NOMO-1 treated with dmso at 0.1 percent for 144 hours (cell line): ENCODE data around the gene NOTCH4.

ENCODE experiments used
- DNase-seq: peaks from one replicate; lab custom pipeline; 2025; ENCODE audit not compliant: unreplicated experiment; lab: John Stamatoyannopoulos, UW

NOTCH4 gene

DNA sequence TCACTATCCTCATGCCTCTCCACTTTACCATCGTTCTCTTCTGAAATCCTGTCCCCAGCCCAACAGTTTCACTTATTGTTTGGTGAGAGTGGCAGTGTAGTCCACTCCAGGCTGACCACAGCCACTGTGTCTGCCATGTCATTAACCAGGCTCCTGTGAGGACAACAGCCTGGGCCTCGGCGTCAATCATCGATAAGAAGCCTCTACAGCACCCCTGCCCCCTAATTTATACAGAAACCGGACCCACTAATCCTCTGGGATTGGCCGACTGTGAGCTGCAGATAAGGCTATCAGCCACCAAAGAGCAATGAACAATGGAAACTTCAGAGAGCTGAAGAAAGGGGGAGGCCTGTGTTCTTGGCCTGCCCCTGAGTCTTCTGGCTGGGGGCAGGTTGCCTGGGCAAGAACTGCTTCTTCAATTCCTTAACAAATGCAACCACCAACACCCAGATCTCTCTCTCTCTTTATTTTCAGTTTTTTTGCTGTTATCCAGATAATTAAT lies 56.1 kb downstream of the NOTCH4 start:
- no peak for DNase-seq

DNA sequence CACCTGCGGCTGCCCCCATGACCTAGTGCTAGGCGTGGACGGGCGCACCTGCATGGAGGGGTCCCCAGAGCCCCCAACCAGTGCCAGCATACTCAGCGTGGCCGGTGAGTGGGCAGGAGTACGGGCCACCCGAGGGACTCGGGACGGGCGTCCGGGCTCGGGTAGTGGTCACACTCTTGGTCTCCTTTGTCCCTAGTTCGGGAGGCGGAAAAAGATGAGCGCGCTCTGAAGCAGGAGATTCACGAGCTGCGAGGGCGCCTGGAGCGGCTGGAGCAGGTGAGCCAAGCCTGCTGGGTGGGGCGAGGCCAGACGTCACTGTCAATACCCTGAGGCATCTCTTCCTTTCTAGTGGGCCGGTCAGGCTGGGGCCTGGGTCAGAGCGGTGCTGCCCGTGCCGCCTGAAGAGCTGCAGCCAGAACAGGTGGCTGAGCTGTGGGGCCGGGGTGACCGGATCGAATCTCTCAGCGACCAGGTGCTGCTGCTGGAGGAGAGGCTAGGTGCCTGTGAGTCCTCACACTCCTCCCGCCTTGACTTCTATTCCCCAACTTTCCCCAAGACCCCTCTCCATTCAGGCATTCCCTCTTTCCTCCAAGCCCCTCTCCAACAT lies 56.6 kb downstream of the NOTCH4 start:
- no peak for DNase-seq

DNA sequence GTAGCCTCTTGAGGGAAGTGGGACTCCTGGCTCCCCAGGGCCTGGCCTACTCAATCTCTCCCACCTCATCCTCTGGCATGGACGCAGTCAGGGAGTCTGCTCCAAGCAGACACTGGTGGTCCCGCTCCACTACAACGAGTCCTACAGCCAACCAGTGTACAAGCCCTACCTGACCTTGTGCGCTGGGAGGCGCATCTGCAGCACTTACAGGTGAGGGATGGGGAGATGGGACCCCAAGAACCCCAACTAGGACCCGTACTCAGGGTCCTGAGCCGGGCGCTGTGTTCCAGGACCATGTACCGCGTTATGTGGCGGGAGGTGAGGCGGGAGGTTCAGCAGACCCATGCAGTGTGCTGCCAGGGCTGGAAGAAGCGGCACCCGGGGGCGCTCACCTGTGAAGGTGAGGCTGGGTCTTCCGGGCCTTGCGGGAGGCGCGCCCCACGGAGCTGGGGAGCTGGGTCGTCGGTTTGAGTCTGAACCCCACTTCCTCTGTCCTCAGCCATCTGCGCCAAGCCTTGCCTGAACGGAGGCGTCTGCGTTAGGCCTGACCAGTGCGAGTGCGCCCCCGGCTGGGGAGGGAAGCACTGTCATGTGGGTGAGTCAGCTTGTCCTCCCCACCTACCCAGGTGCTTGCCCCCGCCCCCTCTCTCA lies 57.3 kb downstream of the NOTCH4 start:
- DNase-seq: no peak

DNA sequence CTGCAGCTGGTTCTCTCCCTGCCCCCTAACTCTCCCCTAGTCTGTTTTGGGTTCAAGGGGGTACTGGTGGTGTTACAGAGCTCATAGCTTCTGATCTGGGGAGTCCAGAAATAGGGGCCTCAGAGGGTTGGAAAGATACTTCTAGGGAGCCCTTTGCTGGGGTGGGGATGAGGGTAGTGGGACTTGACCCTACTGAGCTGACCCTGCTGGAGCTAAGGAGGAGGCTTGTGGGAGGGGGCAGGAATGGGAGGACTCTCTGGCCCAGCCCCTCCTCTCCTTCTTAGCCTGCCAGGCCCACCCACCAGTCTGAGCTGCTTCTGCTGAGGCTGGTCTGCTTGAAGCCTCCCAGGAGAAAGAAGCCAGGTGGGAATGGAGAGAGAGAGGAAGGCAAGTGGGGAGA lies 59.6 kb downstream of the NOTCH4 start, which contains the start of gene EGFL8:
Gene EGFL8, plus strand, starts transcription at position 301 of the 400 bp plus-strand sequence. CDS start 1,571 bp downstream, outside the sequence.
- DNase-seq: no peak

DNA sequence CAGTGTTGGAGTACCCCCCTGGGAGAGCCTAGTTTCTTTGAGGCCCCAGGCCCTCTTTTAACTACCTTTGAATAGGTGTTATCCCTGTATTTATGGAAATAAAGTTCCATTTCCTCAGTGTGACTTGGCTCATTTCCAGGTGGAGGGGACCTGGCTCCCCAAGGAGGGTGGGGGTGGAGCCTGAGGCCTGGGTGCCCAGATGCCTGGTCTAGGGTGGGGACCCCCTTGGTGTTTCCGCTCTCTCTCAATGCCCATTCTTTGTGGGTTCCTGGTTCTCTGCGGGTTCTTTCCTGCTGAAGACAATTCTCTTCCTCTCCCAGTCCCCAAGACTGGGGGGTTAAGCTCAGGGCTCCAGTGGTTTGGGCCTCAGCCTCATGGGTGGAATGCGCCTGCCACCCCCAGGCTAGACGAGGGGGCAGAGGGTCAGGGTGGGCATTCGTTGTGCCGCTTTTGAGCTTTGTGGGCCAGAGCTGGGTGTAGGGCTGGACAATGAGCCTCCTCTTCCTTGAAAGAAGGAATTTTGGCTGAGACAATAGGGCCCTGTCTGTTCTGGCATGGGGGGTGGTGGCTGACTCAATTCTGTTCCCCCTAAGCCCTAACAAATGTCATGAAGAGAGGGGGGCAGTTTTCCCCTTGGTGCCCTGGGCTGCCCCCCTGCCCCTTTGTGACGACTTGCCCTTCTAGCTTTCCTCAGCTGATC lies 60.2 kb downstream of the NOTCH4 start:
- DNase-seq: no peak

DNA sequence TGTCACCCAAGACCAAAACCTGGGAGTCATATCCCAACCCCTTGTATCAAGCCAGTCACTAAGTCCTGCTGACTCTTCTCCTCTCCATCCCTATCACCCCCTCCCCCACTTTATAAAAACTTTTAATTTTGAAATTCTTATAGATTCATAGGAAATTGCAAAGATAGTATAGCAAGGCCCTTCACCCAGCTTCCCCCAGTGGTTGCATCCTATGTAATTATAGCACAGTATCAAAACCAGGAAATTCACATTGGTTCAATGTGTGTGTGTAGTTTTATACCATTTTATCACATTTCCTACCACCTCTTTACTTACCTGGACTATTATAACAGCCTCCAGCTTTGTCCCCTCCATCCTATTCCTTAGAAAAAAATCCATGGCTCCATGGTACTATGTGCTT lies 65.8 kb downstream of the NOTCH4 start:
- DNase-seq: no peak

DNA sequence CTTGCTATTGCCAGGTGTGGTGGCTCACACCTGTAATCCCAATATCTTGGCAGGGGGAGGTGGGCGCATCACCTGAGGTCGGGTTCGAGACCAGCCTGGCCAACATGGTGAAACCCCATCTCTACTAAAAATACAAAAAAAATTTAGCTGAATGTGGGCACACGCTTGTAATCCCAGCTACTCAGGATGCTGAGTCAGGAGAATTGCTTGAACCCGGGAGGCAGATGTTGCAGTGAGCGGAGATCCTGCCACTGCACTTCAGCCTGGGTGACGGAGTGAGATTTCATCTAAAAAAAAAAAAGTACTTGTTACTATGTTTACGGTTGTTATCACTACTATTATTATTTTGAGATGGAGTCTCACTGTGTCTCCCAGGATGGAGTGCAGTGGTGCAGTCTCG lies 67.0 kb downstream of the NOTCH4 start:
- DNase-seq: no peak

DNA sequence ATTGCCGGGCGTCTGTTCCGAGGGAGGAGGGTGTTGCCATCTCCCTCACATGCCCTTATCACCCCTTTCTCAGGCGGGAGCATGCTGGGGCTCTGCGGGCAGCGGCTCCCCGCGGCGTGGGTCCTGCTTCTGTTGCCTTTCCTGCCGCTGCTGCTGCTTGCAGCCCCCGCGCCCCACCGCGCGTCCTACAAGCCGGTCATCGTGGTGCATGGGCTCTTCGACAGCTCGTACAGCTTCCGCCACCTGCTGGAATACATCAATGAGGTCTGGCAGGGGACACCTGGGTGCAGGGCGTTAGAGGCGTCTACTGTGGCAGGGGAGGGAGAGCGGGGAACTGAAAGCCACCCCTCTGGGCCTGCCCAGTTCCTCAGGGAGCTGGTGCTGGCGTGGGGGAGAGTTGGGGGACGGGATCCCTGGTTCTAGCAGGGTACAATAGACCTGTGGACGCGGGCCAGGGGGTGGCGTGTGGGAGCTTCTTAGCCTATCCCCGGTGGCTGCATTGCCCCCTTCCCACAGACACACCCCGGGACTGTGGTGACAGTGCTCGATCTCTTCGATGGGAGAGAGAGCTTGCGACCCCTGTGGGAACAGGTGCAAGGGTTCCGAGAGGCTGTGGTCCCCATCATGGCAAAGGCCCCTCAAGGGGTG lies 69.2 kb downstream of the NOTCH4 start:
- DNase-seq: peak; percentile 1

DNA sequence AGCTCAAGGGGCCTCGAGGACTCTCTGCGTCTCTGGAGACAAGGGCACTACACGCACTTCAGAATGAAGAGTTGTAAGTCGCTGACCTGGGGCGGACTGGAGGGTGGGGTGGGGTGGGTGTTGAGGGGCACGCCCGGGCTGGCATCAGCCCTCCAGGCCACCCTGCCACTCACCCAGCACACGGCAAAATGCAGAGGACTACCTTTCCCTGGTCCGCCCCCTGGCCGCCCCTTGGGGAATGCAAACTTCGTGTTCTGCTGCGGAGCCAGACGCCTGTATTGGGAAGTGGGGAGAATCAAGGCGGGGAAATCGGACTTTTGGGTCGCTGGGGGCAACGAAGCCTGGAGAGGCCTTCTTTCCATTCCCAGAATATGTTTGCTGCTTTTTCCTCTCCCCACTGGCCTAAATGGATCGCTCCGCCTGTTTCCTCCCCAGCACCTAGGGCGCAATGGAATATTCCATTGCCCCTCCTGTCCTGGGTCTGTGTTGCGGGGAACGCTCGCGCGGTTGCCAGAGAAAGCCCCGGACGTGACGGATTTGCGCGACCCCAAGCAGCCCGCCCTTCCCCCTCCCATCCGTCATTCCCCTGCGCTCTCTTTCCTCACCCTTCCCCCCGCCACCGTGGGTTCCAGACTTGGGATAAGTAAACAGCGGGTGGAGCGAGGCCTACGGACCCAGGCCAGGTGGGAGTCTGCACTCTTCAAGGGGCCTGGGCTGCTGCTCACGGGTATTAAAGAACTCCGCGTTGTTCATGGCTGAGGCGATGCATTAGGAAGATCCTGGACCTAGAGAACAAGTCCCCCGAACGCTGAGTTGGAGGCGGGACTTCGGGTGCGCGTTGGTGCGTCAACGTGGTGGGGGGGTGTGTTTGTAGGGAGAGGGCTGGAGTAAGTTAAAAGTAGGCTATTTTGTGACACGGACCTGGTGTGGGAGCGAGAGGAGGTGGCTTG lies 70.0 kb downstream of the NOTCH4 start, which contains the start of gene PPT2:
Gene PPT2, plus strand, starts transcription at position 578 of the 950 bp plus-strand sequence. CDS start 454 bp downstream, outside the sequence.
- peak; percentile 67 for DNase-seq

DNA sequence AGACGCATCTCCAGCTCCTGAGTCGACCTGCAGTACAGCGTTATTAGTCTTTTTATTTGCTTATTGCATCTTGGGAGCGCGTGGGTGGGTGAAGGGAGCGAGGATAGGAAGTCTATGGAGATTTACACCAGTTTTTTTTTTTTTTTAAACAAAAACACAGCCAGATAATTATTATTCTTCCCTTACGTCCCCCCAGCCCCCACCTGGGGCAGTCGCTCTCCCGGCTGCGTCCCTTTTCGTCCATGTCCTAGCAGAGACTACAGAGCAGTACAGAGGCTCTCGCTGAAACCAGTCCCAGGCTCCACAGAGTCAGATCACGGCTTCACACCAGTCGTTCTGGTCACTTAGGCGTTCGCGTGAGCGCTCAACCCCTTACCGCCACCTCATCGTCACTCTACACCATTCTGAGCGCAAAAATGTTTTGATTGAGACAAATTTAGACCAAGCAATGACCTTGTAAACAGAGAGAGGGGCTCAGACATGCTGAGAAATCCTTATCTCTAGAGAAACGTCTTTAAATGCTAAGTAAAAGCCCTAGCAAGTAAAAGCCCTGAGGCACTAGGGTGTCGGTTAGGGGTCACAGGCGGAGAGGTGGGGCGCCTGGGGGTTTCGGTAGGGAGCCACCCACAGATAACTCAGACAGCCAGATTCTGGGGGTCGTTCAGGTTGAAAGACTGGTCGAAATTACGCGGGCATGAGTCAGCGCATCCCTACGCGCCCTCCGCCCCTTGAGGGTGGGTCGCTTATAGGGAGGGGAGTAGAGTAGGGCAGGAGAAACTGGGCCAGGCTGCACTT lies 70.9 kb downstream of the NOTCH4 start:
- no peak for DNase-seq

DNA sequence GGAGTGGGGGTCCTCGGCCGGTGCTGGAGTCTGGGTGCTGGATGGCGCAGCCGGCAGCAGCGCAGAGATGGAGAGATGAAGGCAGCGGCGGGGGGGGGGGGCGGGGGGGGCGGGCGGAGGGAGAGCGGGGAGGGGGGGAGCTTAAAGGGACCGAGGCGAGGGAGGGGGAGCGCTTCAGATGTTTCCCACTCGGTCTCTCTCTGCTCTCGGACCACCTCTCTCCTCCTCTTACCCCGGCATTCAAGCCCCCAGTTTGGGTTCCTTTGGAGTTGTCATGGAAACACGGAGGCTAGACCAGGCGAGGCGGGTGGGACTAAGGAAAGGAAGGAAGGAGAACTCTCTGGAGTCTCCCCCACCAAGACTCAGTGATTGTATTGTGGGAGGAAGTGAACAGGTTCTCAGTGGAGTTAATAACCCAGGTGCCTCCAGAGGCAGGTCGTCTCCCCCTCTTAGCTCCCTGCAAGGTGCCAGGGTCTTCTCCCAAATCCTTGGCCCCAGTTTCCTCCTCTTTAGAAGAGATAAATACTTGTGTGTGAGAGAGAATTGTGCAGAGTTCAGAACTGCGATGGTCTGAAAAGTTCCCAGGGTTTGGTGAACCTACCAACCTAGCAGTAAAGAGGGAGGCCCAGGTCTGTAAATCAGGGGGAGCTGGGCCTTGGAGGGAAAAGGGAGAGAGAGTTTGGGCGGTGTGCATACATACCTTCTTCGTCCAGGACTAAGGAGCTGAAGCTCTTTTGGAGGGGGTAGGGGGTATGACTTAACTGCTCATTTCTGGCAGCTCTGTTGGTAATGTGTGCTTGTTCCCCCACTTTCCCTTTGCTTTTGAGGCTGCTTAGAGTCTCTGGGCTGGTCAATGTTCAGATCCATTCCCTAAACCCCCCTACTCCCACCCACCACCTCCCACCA lies 71.8 kb downstream of the NOTCH4 start, which contains the start of gene PRRT1:
Gene PRRT1, minus strand, starts transcription at position 77 of the 906 bp plus-strand sequence. CDS start 112 bp downstream, outside the sequence.
- no peak for DNase-seq

DNA sequence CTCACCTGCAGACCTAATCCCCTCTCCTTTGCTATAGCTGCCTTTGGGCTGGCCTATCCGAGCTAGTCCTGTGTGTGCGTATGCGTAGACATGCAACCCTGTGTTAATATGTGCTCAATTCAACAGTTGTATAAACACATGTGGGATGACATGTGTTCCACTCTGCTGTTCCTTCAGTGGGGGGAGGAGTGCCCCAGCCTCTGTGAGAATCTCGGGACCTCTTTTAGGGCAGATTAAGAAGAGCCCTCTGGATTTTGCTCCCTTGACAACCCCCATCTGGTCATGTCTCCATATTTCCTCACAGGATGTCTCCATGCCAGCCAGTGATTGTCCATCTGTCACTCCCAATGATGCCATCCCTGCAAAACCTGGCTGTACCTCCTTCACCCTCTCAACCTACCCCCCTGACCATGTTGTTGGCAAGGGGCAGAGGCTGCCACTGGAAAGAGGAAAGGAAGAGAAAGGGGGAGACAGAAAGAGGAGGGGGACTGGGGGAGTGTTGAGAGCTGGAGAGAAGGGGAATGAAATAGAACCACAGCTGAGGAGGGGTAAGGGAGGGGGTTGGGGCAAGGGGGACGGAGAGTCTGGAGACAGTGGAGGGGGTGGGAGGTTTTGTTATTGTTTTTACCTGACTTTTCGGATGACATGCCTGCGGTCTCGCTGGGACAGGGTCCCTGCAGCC lies 72.5 kb downstream of the NOTCH4 start:
- DNase-seq: no peak

DNA sequence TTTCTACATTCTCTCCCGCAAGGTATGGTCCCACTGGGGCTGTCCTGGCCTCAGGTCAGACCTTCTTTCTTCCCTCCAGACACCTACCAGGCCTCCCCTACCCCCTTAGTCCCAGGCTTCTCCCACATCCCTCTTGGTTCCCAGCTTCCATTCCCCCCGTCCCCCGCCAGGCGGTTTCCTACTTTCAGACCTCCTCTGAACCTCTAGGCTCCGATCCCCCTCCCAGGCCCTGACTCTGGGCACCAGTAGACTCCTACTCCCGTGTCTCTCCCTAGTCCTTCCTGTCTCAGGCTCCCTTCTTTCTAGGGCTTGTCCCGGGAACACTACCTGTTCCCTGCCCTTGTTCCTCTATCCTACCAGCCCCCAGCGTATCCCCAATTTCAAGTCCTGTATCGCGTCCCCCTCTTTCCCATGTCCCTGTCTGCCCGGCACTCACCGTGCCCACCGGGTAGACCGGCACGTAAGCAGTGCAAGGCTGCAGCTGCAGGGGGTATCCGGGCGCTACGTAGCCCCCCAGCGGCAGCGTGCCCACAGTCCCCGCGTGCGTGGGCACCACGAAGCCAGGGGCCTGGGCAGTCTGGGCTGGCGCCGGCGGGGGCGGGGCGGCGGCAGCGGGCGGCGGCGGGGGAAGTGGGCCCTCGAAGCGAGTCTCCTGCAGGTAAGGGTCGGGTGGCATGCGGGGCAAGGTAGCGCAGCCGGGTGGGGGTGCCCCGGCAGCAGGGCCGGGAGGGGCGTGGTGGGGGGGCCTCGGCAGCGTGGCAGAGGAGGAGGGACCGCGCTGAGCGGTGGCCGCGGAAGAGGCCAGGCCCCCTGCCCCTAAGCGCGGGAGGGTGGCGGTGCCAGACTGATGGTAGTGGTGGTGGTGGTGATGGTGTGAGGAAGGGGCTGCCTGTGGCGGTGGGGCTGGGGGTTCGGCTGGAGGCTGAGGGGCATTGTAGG lies 73.7 kb downstream of the NOTCH4 start:
- no peak for DNase-seq

DNA sequence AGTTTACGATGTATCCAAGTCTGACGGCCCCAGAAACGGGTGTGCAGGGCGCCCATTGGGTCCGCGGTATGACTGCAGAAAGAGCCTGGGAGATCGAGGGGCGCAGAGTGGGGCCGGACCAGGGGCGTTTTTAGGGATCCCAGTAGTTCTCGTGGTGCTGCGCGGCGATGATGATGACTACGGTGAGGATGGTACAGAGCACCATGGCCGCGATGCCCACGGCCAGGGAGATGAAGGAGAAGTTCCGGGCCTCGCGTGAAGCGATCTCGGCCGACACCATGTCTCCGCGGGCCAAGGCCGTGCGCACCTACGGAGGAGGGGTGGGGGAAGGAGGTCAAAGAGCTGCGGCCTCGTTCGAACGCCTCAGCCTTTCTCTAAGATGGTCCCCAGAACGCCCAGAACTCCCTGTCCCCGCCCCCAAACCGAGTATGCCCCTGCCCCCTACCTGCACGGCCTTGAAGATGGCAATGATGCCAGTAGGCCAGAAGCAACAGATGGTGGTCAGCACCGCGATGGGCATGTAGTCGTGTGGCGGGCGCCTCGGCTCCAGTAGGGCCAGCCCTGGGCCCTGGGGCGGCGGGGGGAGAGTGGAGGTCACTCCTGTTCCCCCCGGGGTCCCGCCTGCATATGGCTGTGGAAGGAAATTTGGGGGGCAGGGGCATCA lies 74.6 kb downstream of the NOTCH4 start:
- no peak for DNase-seq

DNA sequence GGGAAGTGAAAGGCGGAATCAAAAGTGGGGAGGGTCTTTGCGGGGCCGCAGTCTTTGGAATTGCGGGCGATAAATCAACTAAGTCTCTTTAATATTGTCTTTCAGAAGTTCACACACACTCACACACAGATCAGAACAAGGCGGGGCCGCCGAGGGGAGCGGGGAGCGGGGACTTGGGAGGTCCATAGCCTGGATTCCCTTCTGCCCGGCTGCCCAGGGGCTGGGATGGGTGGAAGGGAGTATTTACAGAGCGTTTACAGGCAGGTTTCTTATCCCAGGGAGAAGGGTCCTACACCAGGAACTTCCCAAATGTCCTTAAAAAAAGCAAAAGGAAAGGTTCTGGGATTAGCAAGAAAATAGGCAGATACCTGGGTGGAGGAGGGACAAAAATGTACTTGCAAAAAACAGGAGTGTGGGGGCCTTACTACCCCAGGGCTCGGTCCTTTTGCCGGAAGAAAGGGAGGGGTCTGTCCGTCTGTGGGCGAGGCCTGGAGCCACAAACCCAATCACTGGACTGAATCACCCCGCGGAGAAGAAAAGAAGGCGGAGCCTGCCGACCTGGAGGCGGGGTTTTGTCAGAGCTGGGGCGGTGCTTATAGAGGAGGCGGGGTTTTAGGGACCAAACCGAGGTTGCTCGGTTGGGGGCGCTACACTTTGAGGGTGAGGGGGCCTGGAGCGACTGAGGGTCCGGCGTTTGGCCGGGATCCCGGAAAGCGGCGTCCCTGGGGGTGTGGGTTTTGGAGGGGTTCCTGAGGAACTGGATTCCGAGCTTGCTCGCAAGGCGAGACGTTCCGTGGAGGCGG lies 75.4 kb downstream of the NOTCH4 start:
- no peak for DNase-seq
